PFSK-1 (cell line): ENCODE data around the gene NME3.

Experiments used
- POLR2AphosphoS5 ChIP-seq: IDR thresholded peaks from 2 replicates; pipeline ENCODE4 v1.6.1; 2012; ENCODE audit warnings: low read depth, mild to moderate bottlenecking, control low read depth, low read length, moderate library complexity
- REST ChIP-seq, 2 experiments: IDR thresholded peaks; 2 replicates each; pipeline versions ENCODE4 v1.6.1 to v1.8.0; 2011 to 2012; ENCODE audit warnings: low read depth in 2 of 2, low read length in 2 of 2, control low read depth in 1 of 2, inconsistent platforms in 1 of 2, mild to moderate bottlenecking in 1 of 2, moderate library complexity in 1 of 2; ENCODE audit not compliant: insufficient read depth in 1 of 2
- SIN3A ChIP-seq: IDR thresholded peaks from 2 replicates; pipeline ENCODE4 v1.6.1; 2012; ENCODE audit warnings: mild to moderate bottlenecking, low read length, moderate library complexity, borderline replicate concordance; ENCODE audit not compliant: insufficient read depth
- TAF1 ChIP-seq: IDR thresholded peaks from 2 replicates; pipeline ENCODE4 v1.6.1; 2012; ENCODE audit warnings: low read length, control low read depth, borderline replicate concordance; ENCODE audit not compliant: insufficient read depth

DNA sequence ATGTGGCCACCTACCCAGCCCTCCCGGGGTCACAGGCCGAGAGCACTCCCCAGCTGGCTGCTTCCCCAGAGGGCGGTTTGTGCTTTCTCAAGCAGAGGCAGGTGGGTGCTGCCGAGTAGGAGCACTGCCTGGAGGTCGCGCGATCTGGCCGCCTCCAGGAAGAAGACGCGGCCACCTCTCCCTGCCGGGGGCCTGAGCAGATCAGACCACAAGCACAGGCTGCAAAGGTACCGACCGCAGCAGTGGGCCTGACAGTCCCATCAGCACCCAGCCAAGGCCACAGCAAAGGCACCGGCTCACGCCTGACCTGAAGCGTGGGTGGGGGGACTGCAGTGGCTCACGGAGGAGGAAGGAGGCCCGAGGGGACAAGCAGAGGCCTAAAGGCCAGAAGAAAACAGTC is 37.3 kb upstream of the NME3 start:
- TF ChIP-seq SIN3A (no peak), POLR2AphosphoS5 (no peak), TAF1 (no peak), REST (IDR thresholded peaks at IDR 0.05; ENCODE audit: insufficient read depth in 1 of 2, low read depth in 2 of 2, low read length in 2 of 2) (no peak)
